SH-SY5Y (cell line): ENCODE measurements around the gene GTPBP4.

Source experiments
- GATA2 ChIP-seq: IDR thresholded peaks from 2 replicates; pipeline ENCODE4 v1.6.1; 2011; ENCODE audit warnings: mild to moderate bottlenecking, low read depth, low read length
- GATA3 ChIP-seq: IDR thresholded peaks from 2 replicates; pipeline ENCODE4 v1.6.1; 2011; ENCODE audit warnings: low read depth, mild to moderate bottlenecking, low read length, moderate library complexity

- TF ChIP-seq GATA2 (no peak), GATA3 (no peak)
Observed at GRCh38 chr10:1048732-1049424, 60.6 kb downstream of the GTPBP4 start, which contains the start of gene IDI1.
